C4-2B (cell line): ENCODE results near the gene PDCD1LG2.

Experiments used
- H3K27ac ChIP-seq: fragments of 450-650 bp; 2 replicates; pipeline ENCODE4 v1.5.1; 2017
- CTCF ChIP-seq: fragments of 450-650 bp; conservative IDR thresholded peaks from 2 replicates; pipeline ENCODE4 v1.5.1; 2017; ENCODE audit warnings: mild to moderate bottlenecking
- ZFX ChIP-seq: fragments of 450-650 bp; IDR thresholded peaks from 2 replicates; pipeline ENCODE4 v1.6.1; 2017

The PDCD1LG2 gene

GRCh38 chr9:5500441-5501235 lies 9.7 kb upstream of the PDCD1LG2 start:
- no peak for TF ChIP-seq ZFX
- TF ChIP-seq CTCF, result no peak
- peak overlapping the region; percentile 24; the same call in 1 of the 2 replicates for H3K27ac ChIP-seq

GRCh38 chr9:5502553-5502952 lies 7.8 kb upstream of the PDCD1LG2 start:
- H3K27ac ChIP-seq, result no peak overlapping the region
- TF ChIP-seq ZFX (no peak), CTCF (no peak)

GRCh38 chr9:5509573-5509972 lies 758 bp upstream of the PDCD1LG2 start:
- TF ChIP-seq CTCF (no peak), ZFX (no peak)
- H3K27ac ChIP-seq, result no peak overlapping the region

- H3K27ac ChIP-seq, result no peak overlapping the region
- TF ChIP-seq CTCF (no peak), ZFX (no peak)
Measured at GRCh38 chr9:5510989-5511388, 658 bp downstream of the PDCD1LG2 start.

- no peak overlapping the region for H3K27ac ChIP-seq
- TF ChIP-seq CTCF, result no peak
- no peak for TF ChIP-seq ZFX
Measured at GRCh38 chr9:5511476-5511875, 1.1 kb downstream of the PDCD1LG2 start.

- H3K27ac ChIP-seq, result no peak overlapping the region
Measured at GRCh38 chr9:5511935-5512580, 1.7 kb downstream of the PDCD1LG2 start.

More at GRCh38 chr9:5511935-5512580, 1.7 kb downstream of the PDCD1LG2 start:
- TF ChIP-seq ZFX (no peak), CTCF (no peak)
